IPS DF 6.9 (cell line): ENCODE data around the gene BCL11A.

Experiments used
- DNase-seq: peaks from one replicate; pipeline ENCODE4 v3.0.0-alpha.2; 2013; ENCODE audit warnings: low read depth, low spot score
- H3K27ac ChIP-seq: one replicate; pipeline ENCODE4 v1.5.1; 2013; ENCODE audit warnings: low read length, control low read depth
- H3K27me3 ChIP-seq: 2 replicates; pipeline ENCODE4 v1.6.1; 2013; ENCODE audit warnings: mild to moderate bottlenecking, low read length; ENCODE audit not compliant: control insufficient read depth, insufficient read depth
- H3K36me3 ChIP-seq: 2 replicates; pipeline ENCODE4 v1.6.1; 2013; ENCODE audit warnings: low read length; ENCODE audit not compliant: control insufficient read depth, insufficient read depth
- H3K4me1 ChIP-seq: 2 replicates; pipeline ENCODE4 v1.6.1; 2013; ENCODE audit warnings: low read length; ENCODE audit not compliant: control insufficient read depth, insufficient read depth
- H3K4me3 ChIP-seq: 2 replicates; pipeline ENCODE4 v1.5.1; 2013; ENCODE audit warnings: mild to moderate bottlenecking, low read length
- H3K9me3 ChIP-seq: 2 replicates; pipeline ENCODE4 v1.6.1; 2013; ENCODE audit warnings: low read length, inconsistent platforms; ENCODE audit not compliant: control insufficient read depth, insufficient read depth
- WGBS: extraction: QIAGEN DNeasy Blood & Tissue Kit; methylation state at CpG from one replicate; pipeline ENCODE4 v1.1.7; 2013; ENCODE audit warnings: mixed read lengths, missing lambda C conversion rate; ENCODE audit not compliant: insufficient read length, insufficient coverage; 5-methylcytosine and 5-hydroxymethylcytosine counted together

The BCL11A gene

GRCh38 chr2:60553495-60554073 lies at the start of gene BCL11A:
BCL11A (minus strand) TSS chr2:60553654; CDS start chr2:60553270, 384 bp downstream.
- Histone ChIP-seq H3K27me3 (no peaks in the 10 kb centered on the region), H3K4me1 (no peaks in the 10 kb centered on the region), H3K9me3 (no peaks in the 10 kb centered on the region), H3K4me3 (peak within 1 kb of the TSS; percentile 59), H3K36me3 (no peaks in the 10 kb centered on the region), H3K27ac (no peak within 1 kb of the TSS)
- no CpG with 5 or more reads among the region's 35 CpGs for WGBS
- no peak for DNase-seq

- no peaks in the 10 kb centered on the region for H3K4me1 ChIP-seq
- H3K27ac ChIP-seq, result no peak overlapping the region
- DNase-seq, result no peak
- WGBS, result 100% methylated on average over 3 of the region's 12 CpGs
- H3K4me3 ChIP-seq, result no peak overlapping the region
- no peaks in the 10 kb centered on the region for H3K36me3 ChIP-seq
- no peaks in the 10 kb centered on the region for H3K27me3 ChIP-seq
- no peaks in the 10 kb centered on the region for H3K9me3 ChIP-seq
These were observed 49.5 kb upstream of the BCL11A start for GRCh38 chr2:60602828-60603532.

- Histone ChIP-seq H3K27ac (no peak overlapping the region), H3K9me3 (no peaks in the 10 kb centered on the region), H3K36me3 (no peaks in the 10 kb centered on the region), H3K4me3 (no peak overlapping the region), H3K4me1 (no peaks in the 10 kb centered on the region), H3K27me3 (no peaks in the 10 kb centered on the region)
- WGBS, result no CpG with 5 or more reads among the region's 6 CpGs
- DNase-seq, result no peak
These were observed 48.9 kb upstream of the BCL11A start for GRCh38 chr2:60602388-60602787.

- Histone ChIP-seq H3K4me3 (no peak overlapping the region), H3K27me3 (no peaks in the 10 kb centered on the region), H3K27ac (no peak overlapping the region), H3K9me3 (no peaks in the 10 kb centered on the region), H3K4me1 (no peaks in the 10 kb centered on the region), H3K36me3 (no peaks in the 10 kb centered on the region)
- DNase-seq, result no peak
- no CpG with 5 or more reads among the region's 3 CpGs for WGBS
These were observed 44.8 kb upstream of the BCL11A start for GRCh38 chr2:60598271-60598670.

GRCh38 chr2:60597346-60597745 lies 43.9 kb upstream of the BCL11A start:
- no peak for DNase-seq

GRCh38 chr2:60596411-60596810 lies 43.0 kb upstream of the BCL11A start:
- no CpG with 5 or more reads among the region's 2 CpGs for WGBS
- Histone ChIP-seq H3K4me3 (no peak overlapping the region), H3K27ac (no peak overlapping the region), H3K36me3 (no peaks in the 10 kb centered on the region), H3K27me3 (no peaks in the 10 kb centered on the region), H3K4me1 (no peaks in the 10 kb centered on the region), H3K9me3 (no peaks in the 10 kb centered on the region)
- no peak for DNase-seq

More at GRCh38 chr2:60597346-60597745, 43.9 kb upstream of the BCL11A start:
- H3K27me3 ChIP-seq, result no peaks in the 10 kb centered on the region
- H3K9me3 ChIP-seq, result no peaks in the 10 kb centered on the region
- H3K27ac ChIP-seq, result no peak overlapping the region
- H3K36me3 ChIP-seq, result no peaks in the 10 kb centered on the region
- WGBS, result no CpG with 5 or more reads among the region's 2 CpGs
- H3K4me1 ChIP-seq, result no peaks in the 10 kb centered on the region
- H3K4me3 ChIP-seq, result no peak overlapping the region

- Histone ChIP-seq H3K9me3 (no peaks in the 10 kb centered on the region), H3K4me1 (no peaks in the 10 kb centered on the region), H3K4me3 (no peak overlapping the region), H3K36me3 (no peaks in the 10 kb centered on the region), H3K27me3 (no peaks in the 10 kb centered on the region), H3K27ac (no peak overlapping the region)
- WGBS, result no CpG with 5 or more reads among the region's 4 CpGs
- no peak for DNase-seq
These were observed 42.5 kb upstream of the BCL11A start for GRCh38 chr2:60595953-60596352.

- DNase-seq, result no peak
- Histone ChIP-seq H3K27me3 (no peaks in the 10 kb centered on the region), H3K4me1 (no peaks in the 10 kb centered on the region), H3K4me3 (no peak overlapping the region), H3K36me3 (no peaks in the 10 kb centered on the region), H3K9me3 (no peaks in the 10 kb centered on the region), H3K27ac (no peak overlapping the region)
These were observed 35.6 kb upstream of the BCL11A start for GRCh38 chr2:60589104-60589503.

- Histone ChIP-seq H3K4me3 (no peak overlapping the region), H3K27ac (no peak overlapping the region), H3K27me3 (no peaks in the 10 kb centered on the region), H3K4me1 (no peaks in the 10 kb centered on the region), H3K36me3 (no peaks in the 10 kb centered on the region), H3K9me3 (no peaks in the 10 kb centered on the region)
- WGBS, result no CpG with 5 or more reads among the region's 6 CpGs
- DNase-seq, result no peak
These were observed 32.6 kb upstream of the BCL11A start for GRCh38 chr2:60586081-60586480.

GRCh38 chr2:60585276-60585675 lies 31.8 kb upstream of the BCL11A start:
- Histone ChIP-seq H3K36me3 (no peaks in the 10 kb centered on the region), H3K4me3 (no peak overlapping the region), H3K4me1 (no peaks in the 10 kb centered on the region), H3K27me3 (no peaks in the 10 kb centered on the region), H3K9me3 (no peaks in the 10 kb centered on the region), H3K27ac (no peak overlapping the region)
- DNase-seq, result no peak
- no CpG with 5 or more reads among the region's 25 CpGs for WGBS

- H3K27ac ChIP-seq, result no peak overlapping the region
- no peaks in the 10 kb centered on the region for H3K36me3 ChIP-seq
- no peaks in the 10 kb centered on the region for H3K9me3 ChIP-seq
- H3K4me3 ChIP-seq, result no peak overlapping the region
- no peak for DNase-seq
- no CpG with 5 or more reads among the region's 5 CpGs for WGBS
- no peaks in the 10 kb centered on the region for H3K27me3 ChIP-seq
- H3K4me1 ChIP-seq, result no peaks in the 10 kb centered on the region
These were observed 30.1 kb upstream of the BCL11A start for GRCh38 chr2:60583604-60584003.
